AG10803 (cell line): ENCODE results near the gene CHRNA4.

Experiments used
- DNase-seq: peaks from one replicate; pipeline ENCODE4 v3.0.0; 2010; ENCODE audit warnings: low read depth
- H3K4me3 ChIP-seq: 2 replicates; pipeline ENCODE4 v1.5.1; 2011; ENCODE audit warnings: mild to moderate bottlenecking, low read length, control low read depth
- CTCF ChIP-seq: conservative IDR thresholded peaks from 2 replicates; pipeline ENCODE4 v1.5.1; 2011; ENCODE audit warnings: mild to moderate bottlenecking, low read length, control low read depth, inconsistent platforms

CHRNA4 gene

GRCh38 chr20:63314015-63314471, 47.1 kb downstream of the CHRNA4 start:
- no peak for DNase-seq
- H3K4me3 ChIP-seq = no peak overlapping the region
- no peak for TF ChIP-seq CTCF

DNA sequence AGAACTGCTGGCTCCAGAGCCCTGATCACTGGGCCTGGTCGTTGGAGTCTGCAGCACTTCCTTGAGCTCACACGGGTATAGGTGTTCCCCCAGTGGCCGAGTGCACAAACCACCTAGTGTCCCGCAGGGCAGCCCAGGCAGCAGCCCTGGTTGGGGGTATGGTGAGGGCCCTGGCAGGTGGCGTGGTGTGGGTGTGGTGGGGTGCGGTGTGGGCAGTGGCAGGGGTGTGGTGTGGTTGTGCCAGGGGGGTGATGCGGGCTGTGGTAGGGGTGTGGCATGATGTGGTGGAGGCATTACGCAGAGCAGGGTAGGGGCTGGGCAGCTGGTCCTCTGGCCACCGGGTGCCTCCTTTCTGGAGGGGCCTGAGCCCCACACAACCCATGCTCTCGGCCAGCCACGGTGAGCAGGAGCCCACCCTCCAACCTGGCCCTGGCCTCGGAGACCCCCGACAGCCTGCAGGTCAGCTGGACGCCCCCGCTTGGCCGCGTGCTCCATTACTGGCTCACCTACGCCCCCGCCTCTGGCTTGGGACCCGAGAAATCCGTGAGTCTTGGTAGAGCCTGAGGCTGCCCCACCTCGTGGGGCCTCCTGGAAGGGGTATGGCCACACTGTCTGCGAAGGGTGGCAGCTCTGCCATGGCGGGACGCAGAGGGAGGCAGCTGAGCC, 47.7 kb downstream of the CHRNA4 start:
- no peak overlapping the region for H3K4me3 ChIP-seq
- DNase-seq = no peak
- no peak for TF ChIP-seq CTCF

GRCh38 chr20:63312690-63313348, 48.3 kb downstream of the CHRNA4 start:
- TF ChIP-seq CTCF = no peak
- H3K4me3 ChIP-seq = no peak overlapping the region
- no peak for DNase-seq

- no peak overlapping the region for H3K4me3 ChIP-seq
- no peak for DNase-seq
Observed at GRCh38 chr20:63312273-63312672, 48.9 kb downstream of the CHRNA4 start.

DNA sequence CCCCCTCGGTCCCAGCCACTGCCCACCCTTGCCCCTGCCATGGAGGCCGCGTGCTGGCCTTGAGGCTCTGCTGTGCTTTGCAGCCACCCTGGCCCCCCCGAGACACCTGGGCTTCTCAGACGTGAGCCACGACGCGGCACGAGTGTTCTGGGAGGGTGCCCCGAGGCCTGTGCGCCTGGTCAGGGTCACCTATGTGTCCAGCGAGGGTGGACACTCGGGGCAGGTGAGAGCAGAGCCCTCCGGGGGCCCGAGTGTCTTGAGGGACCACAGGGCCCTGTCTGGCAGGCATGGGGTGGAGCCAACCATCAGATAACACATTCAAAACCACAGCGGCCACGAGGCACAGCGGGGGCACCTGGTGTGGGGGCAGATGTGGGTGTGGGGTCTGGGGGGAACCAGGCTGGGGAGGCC, 49.3 kb downstream of the CHRNA4 start:
- no peak overlapping the region for H3K4me3 ChIP-seq
- DNase-seq = no peak
- no peak for TF ChIP-seq CTCF

More at GRCh38 chr20:63312273-63312672, 48.9 kb downstream of the CHRNA4 start:
- TF ChIP-seq CTCF = no peak

GRCh38 chr20:63311186-63311832, 49.8 kb downstream of the CHRNA4 start:
- TF ChIP-seq CTCF = no peak
- DNase-seq = no peak
- H3K4me3 ChIP-seq = no peak overlapping the region
